A673 (cell line): ENCODE data around the gene PPP2R5C.

Experiments used
- CTCF ChIP-seq: fragments of 300-800, 200-600 bp; sonication (generic); conservative IDR thresholded peaks from 2 replicates; pipeline ENCODE4 v1.5.1; 2017; ENCODE audit warnings: low read depth, mild to moderate bottlenecking, antibody characterized with exemption, low read length, moderate library complexity, mixed read lengths
- EZH2 ChIP-seq: fragments of 200-600 bp; sonication (generic); IDR thresholded peaks from 2 replicates; pipeline ENCODE4 v1.6.1; 2017; ENCODE audit warnings: borderline replicate concordance, low read depth, mild to moderate bottlenecking, mixed read lengths, antibody characterized with exemption, low read length; ENCODE audit not compliant: poor library complexity, severe bottlenecking

- no peak for TF ChIP-seq EZH2
- TF ChIP-seq CTCF = no peak
Measured at GRCh38 chr14:101738703-101739320, 22.7 kb upstream of the PPP2R5C start.
